Neuron (in vitro differentiated cells): ENCODE measurements around the gene CDH7.

ENCODE experiments used
- H2AFZ ChIP-seq: one replicate; pipeline ENCODE4 v1.6.1; 2013; ENCODE audit warnings: low read depth, mild to moderate bottlenecking, inconsistent platforms, low read length, moderate library complexity
- H3K27me3 ChIP-seq: one replicate; pipeline ENCODE4 v1.6.1; 2013; ENCODE audit warnings: low read length; ENCODE audit not compliant: insufficient read depth
- H3K36me3 ChIP-seq: one replicate; pipeline ENCODE4 v1.6.1; 2013; ENCODE audit warnings: low read length; ENCODE audit not compliant: insufficient read depth
- H3K4me1 ChIP-seq: one replicate; pipeline ENCODE4 v1.6.1; 2013; ENCODE audit warnings: low read length; ENCODE audit not compliant: insufficient read depth
- H3K4me3 ChIP-seq: 2 replicates; pipeline ENCODE4 v1.5.1; 2013; ENCODE audit warnings: mild to moderate bottlenecking, low read length, moderate library complexity
- H3K9me3 ChIP-seq: one replicate; pipeline ENCODE4 v1.6.1; 2013; ENCODE audit warnings: low read length

CDH7 gene

GRCh38 chr18:65791719-65792118 is 40.9 kb downstream of the CDH7 start:
- Histone ChIP-seq H3K4me1 (peaks cover 8% of the 10 kb centered on the region), H2AFZ (no peak overlapping the region), H3K9me3 (no peaks in the 10 kb centered on the region), H3K4me3 (no peak overlapping the region), H3K36me3 (no peaks in the 10 kb centered on the region), H3K27me3 (no peaks in the 10 kb centered on the region)

GRCh38 chr18:65792456-65793074 is 41.8 kb downstream of the CDH7 start:
- Histone ChIP-seq H3K36me3 (no peaks in the 10 kb centered on the region), H2AFZ (no peak overlapping the region), H3K9me3 (no peaks in the 10 kb centered on the region), H3K4me3 (no peak overlapping the region), H3K27me3 (no peaks in the 10 kb centered on the region), H3K4me1 (peaks cover 8% of the 10 kb centered on the region)

GRCh38 chr18:65808759-65809158 is 57.9 kb downstream of the CDH7 start:
- no peak overlapping the region for H3K4me3 ChIP-seq
- H3K36me3 ChIP-seq: no peaks in the 10 kb centered on the region
- H3K4me1 ChIP-seq: no peaks in the 10 kb centered on the region
- no peaks in the 10 kb centered on the region for H3K27me3 ChIP-seq
- H2AFZ ChIP-seq: no peak overlapping the region
- no peaks in the 10 kb centered on the region for H3K9me3 ChIP-seq

- H2AFZ ChIP-seq: no peak overlapping the region
- H3K4me3 ChIP-seq: no peak overlapping the region
- H3K27me3 ChIP-seq: no peaks in the 10 kb centered on the region
- H3K4me1 ChIP-seq: no peaks in the 10 kb centered on the region
- no peaks in the 10 kb centered on the region for H3K9me3 ChIP-seq
- H3K36me3 ChIP-seq: peaks cover 2% of the 10 kb centered on the region
These were observed 60.5 kb downstream of the CDH7 start for GRCh38 chr18:65811307-65811706.

- Histone ChIP-seq H3K4me3 (no peak overlapping the region), H3K36me3 (peaks cover 2% of the 10 kb centered on the region), H3K4me1 (no peaks in the 10 kb centered on the region), H3K27me3 (no peaks in the 10 kb centered on the region), H2AFZ (no peak overlapping the region), H3K9me3 (no peaks in the 10 kb centered on the region)
These were observed 64.7 kb downstream of the CDH7 start for GRCh38 chr18:65815506-65815905.

- no peaks in the 10 kb centered on the region for H3K4me1 ChIP-seq
- no peaks in the 10 kb centered on the region for H3K9me3 ChIP-seq
- peaks cover 5% of the 10 kb centered on the region for H3K36me3 ChIP-seq
- H3K4me3 ChIP-seq: no peak overlapping the region
- no peak overlapping the region for H2AFZ ChIP-seq
- no peaks in the 10 kb centered on the region for H3K27me3 ChIP-seq
These were observed 66.4 kb downstream of the CDH7 start for GRCh38 chr18:65817178-65817577.

- peaks cover 6% of the 10 kb centered on the region for H3K36me3 ChIP-seq
- no peaks in the 10 kb centered on the region for H3K27me3 ChIP-seq
- H2AFZ ChIP-seq: no peak overlapping the region
- no peak overlapping the region for H3K4me3 ChIP-seq
- H3K9me3 ChIP-seq: no peaks in the 10 kb centered on the region
- H3K4me1 ChIP-seq: no peaks in the 10 kb centered on the region
These were observed 71.1 kb downstream of the CDH7 start for GRCh38 chr18:65821911-65822310.

- Histone ChIP-seq H3K4me1 (no peaks in the 10 kb centered on the region), H2AFZ (no peak overlapping the region), H3K27me3 (no peaks in the 10 kb centered on the region), H3K9me3 (no peaks in the 10 kb centered on the region), H3K4me3 (no peak overlapping the region), H3K36me3 (peaks cover 6% of the 10 kb centered on the region)
These were observed 72.0 kb downstream of the CDH7 start for GRCh38 chr18:65822826-65823225.

GRCh38 chr18:65827444-65827843 is 76.6 kb downstream of the CDH7 start:
- H2AFZ ChIP-seq: no peak overlapping the region
- no peaks in the 10 kb centered on the region for H3K27me3 ChIP-seq
- H3K4me3 ChIP-seq: no peak overlapping the region
- H3K4me1 ChIP-seq: peaks cover 8% of the 10 kb centered on the region
- H3K36me3 ChIP-seq: peaks cover 4% of the 10 kb centered on the region
- H3K9me3 ChIP-seq: peaks cover 3% of the 10 kb centered on the region

GRCh38 chr18:65835881-65836280 is 85.1 kb downstream of the CDH7 start:
- Histone ChIP-seq H2AFZ (no peak overlapping the region), H3K4me1 (peaks cover 8% of the 10 kb centered on the region), H3K27me3 (no peaks in the 10 kb centered on the region), H3K4me3 (no peak overlapping the region), H3K36me3 (no peaks in the 10 kb centered on the region), H3K9me3 (peaks cover 3% of the 10 kb centered on the region)

GRCh38 chr18:65846107-65846506 is 95.3 kb downstream of the CDH7 start:
- Histone ChIP-seq H3K4me3 (no peak overlapping the region), H3K9me3 (no peaks in the 10 kb centered on the region), H3K27me3 (no peaks in the 10 kb centered on the region), H3K36me3 (no peaks in the 10 kb centered on the region), H3K4me1 (no peaks in the 10 kb centered on the region), H2AFZ (no peak overlapping the region)

GRCh38 chr18:65852273-65852672 is 101.5 kb downstream of the CDH7 start:
- no peak overlapping the region for H2AFZ ChIP-seq
- no peaks in the 10 kb centered on the region for H3K27me3 ChIP-seq
- no peak overlapping the region for H3K4me3 ChIP-seq
- no peaks in the 10 kb centered on the region for H3K36me3 ChIP-seq
- H3K9me3 ChIP-seq: no peaks in the 10 kb centered on the region
- H3K4me1 ChIP-seq: no peaks in the 10 kb centered on the region

GRCh38 chr18:65859075-65859474 is 108.3 kb downstream of the CDH7 start:
- H2AFZ ChIP-seq: no peak overlapping the region
- no peaks in the 10 kb centered on the region for H3K27me3 ChIP-seq
- H3K36me3 ChIP-seq: peaks cover 20% of the 10 kb centered on the region
- H3K4me1 ChIP-seq: no peaks in the 10 kb centered on the region
- peaks cover 3% of the 10 kb centered on the region for H3K9me3 ChIP-seq
- no peak overlapping the region for H3K4me3 ChIP-seq

- H3K4me1 ChIP-seq: no peaks in the 10 kb centered on the region
- no peak overlapping the region for H2AFZ ChIP-seq
- no peak overlapping the region for H3K4me3 ChIP-seq
- no peaks in the 10 kb centered on the region for H3K27me3 ChIP-seq
- H3K36me3 ChIP-seq: peaks cover 2% of the 10 kb centered on the region
- H3K9me3 ChIP-seq: no peaks in the 10 kb centered on the region
These were observed 118.7 kb downstream of the CDH7 start for GRCh38 chr18:65869527-65869926.
